SJCRH30 (cell line): Measurements from ENCODE around the gene MEX3A. TPM values are rescaled to one million over a fixed set of nuclear protein-coding genes. Genes with fewer than 3 reads are reported as not detected.
"Not testable (repeated sequence)": the region's sequence is repeated elsewhere in the genome, so short reads cannot be mapped to it uniquely, and the experiment has no call there.

ENCODE experiments used
- DNase-seq, 2 experiments: peaks; one replicate each; pipeline ENCODE4 v3.0.0-alpha.2; 2015 to 2020
- H3K27ac ChIP-seq: fragments of 250-450 bp; sonication (Bioruptor Pico); 2 replicates; pipeline ENCODE4 v1.5.1; 2020; ENCODE audit warnings: mild to moderate bottlenecking, moderate library complexity
- H3K27me3 ChIP-seq: fragments of 250-450 bp; sonication (Bioruptor Pico); 2 replicates; pipeline ENCODE4 v1.5.1; 2020; ENCODE audit warnings: mild to moderate bottlenecking, moderate library complexity
- H3K36me3 ChIP-seq: fragments of 250-450 bp; sonication (Bioruptor Pico); 2 replicates; pipeline ENCODE4 v1.5.1; 2020; ENCODE audit warnings: mild to moderate bottlenecking, moderate library complexity
- H3K4me1 ChIP-seq: fragments of 250-450 bp; sonication (Bioruptor Pico); 2 replicates; pipeline ENCODE4 v1.5.1; 2020; ENCODE audit warnings: mild to moderate bottlenecking, moderate library complexity
- H3K4me3 ChIP-seq: fragments of 250-450 bp; sonication (Bioruptor Pico); 2 replicates; pipeline ENCODE4 v1.5.1; 2020; ENCODE audit warnings: mild to moderate bottlenecking, moderate library complexity
- H3K9me3 ChIP-seq: fragments of 250-450 bp; sonication (Bioruptor Pico); replicated peaks from 2 replicates; pipeline ENCODE4 v1.5.1; 2020; ENCODE audit warnings: mild to moderate bottlenecking, moderate library complexity
- total RNA-seq: library from RNA; depleted of rRNA; stranded (reverse); fragments of >200 nt; shearing (Covaris generic); gene quantifications from 2 replicates; pipeline ENCODE4 v1.2.3, GENCODE V29; 2014

The MEX3A gene
- total RNA-seq, 1 experiment from 2014 or later, result 21.8 TPM

GRCh38 chr1:156080863-156081179, 1.4 kb downstream of the MEX3A start:
- Histone ChIP-seq H3K4me3 (peak overlapping the region; percentile 99), H3K27ac (peak overlapping the region; percentile 50; the same call in 1 of the 2 replicates), H3K36me3 (peaks cover 8% of the 10 kb centered on the region), H3K9me3 (no peaks in the 10 kb centered on the region), H3K27me3 (no peaks in the 10 kb centered on the region), H3K4me1 (peaks cover 4% of the 10 kb centered on the region; the same call in 1 of the 2 replicates)
- DNase-seq, result no peak

GRCh38 chr1:156080241-156080862, 1.9 kb downstream of the MEX3A start:
- Histone ChIP-seq H3K4me1 (peaks cover 4% of the 10 kb centered on the region; the same call in 1 of the 2 replicates), H3K9me3 (no peaks in the 10 kb centered on the region), H3K4me3 (peak overlapping the region; percentile 99), H3K36me3 (peaks cover 8% of the 10 kb centered on the region), H3K27me3 (no peaks in the 10 kb centered on the region), H3K27ac (no peak overlapping the region)
- no peak for DNase-seq

- no peak for DNase-seq
- Histone ChIP-seq H3K4me3 (no peak overlapping the region), H3K9me3 (no peaks in the 10 kb centered on the region), H3K27ac (no peak overlapping the region), H3K27me3 (no peaks in the 10 kb centered on the region), H3K36me3 (peaks cover 8% of the 10 kb centered on the region), H3K4me1 (peaks cover 4% of the 10 kb centered on the region; the same call in 1 of the 2 replicates)
Measured at GRCh38 chr1:156079762-156080161, 2.5 kb downstream of the MEX3A start.

GRCh38 chr1:156078728-156079127, 3.5 kb downstream of the MEX3A start:
- Histone ChIP-seq H3K4me3 (no peak overlapping the region), H3K4me1 (peaks cover 4% of the 10 kb centered on the region; the same call in 1 of the 2 replicates), H3K36me3 (peaks cover 8% of the 10 kb centered on the region), H3K27me3 (no peaks in the 10 kb centered on the region), H3K9me3 (no peaks in the 10 kb centered on the region), H3K27ac (no peak overlapping the region)
- DNase-seq, result no peak

- Histone ChIP-seq H3K36me3 (peaks cover 8% of the 10 kb centered on the region), H3K4me3 (no peak overlapping the region), H3K9me3 (no peaks in the 10 kb centered on the region), H3K27ac (no peak overlapping the region), H3K4me1 (no peaks in the 10 kb centered on the region), H3K27me3 (no peaks in the 10 kb centered on the region)
- DNase-seq, result no peak
Measured at GRCh38 chr1:156077430-156077760, 4.9 kb downstream of the MEX3A start.

- H3K36me3 ChIP-seq, result peaks cover 8% of the 10 kb centered on the region
- H3K27me3 ChIP-seq, result no peaks in the 10 kb centered on the region
- H3K27ac ChIP-seq, result no peak overlapping the region
- no peak overlapping the region for H3K4me3 ChIP-seq
- no peaks in the 10 kb centered on the region for H3K9me3 ChIP-seq
- DNase-seq, result no peak
- H3K4me1 ChIP-seq, result no peaks in the 10 kb centered on the region
Measured at GRCh38 chr1:156076609-156077429, 5.4 kb downstream of the MEX3A start.

GRCh38 chr1:156075775-156076204, 6.5 kb downstream of the MEX3A start:
- Histone ChIP-seq H3K4me1 (no peaks in the 10 kb centered on the region), H3K4me3 (no peak overlapping the region), H3K9me3 (no peaks in the 10 kb centered on the region), H3K36me3 (peaks cover 8% of the 10 kb centered on the region), H3K27ac (no peak overlapping the region), H3K27me3 (no peaks in the 10 kb centered on the region)
- no peak for DNase-seq

- H3K27ac ChIP-seq, result no peak overlapping the region
- no peaks in the 10 kb centered on the region for H3K4me1 ChIP-seq
- H3K4me3 ChIP-seq, result no peak overlapping the region
- no peaks in the 10 kb centered on the region for H3K9me3 ChIP-seq
- no peaks in the 10 kb centered on the region for H3K27me3 ChIP-seq
- no peak for DNase-seq
- H3K36me3 ChIP-seq, result peaks cover 8% of the 10 kb centered on the region
Measured at GRCh38 chr1:156075162-156075561, 7.1 kb downstream of the MEX3A start.

GRCh38 chr1:156074661-156075060, 7.6 kb downstream of the MEX3A start:
- no peaks in the 10 kb centered on the region for H3K4me1 ChIP-seq
- H3K36me3 ChIP-seq, result peaks cover 8% of the 10 kb centered on the region
- no peaks in the 10 kb centered on the region for H3K9me3 ChIP-seq
- H3K27ac ChIP-seq, result no peak overlapping the region
- no peak overlapping the region for H3K4me3 ChIP-seq
- no peaks in the 10 kb centered on the region for H3K27me3 ChIP-seq
- DNase-seq, result no peak

GRCh38 chr1:156073740-156074139, 8.5 kb downstream of the MEX3A start:
- peaks cover 8% of the 10 kb centered on the region for H3K36me3 ChIP-seq
- peak in 1 of 2 experiments; percentile 40 for DNase-seq
- no peak overlapping the region for H3K4me3 ChIP-seq
- H3K9me3 ChIP-seq, result no peaks in the 10 kb centered on the region
- H3K27ac ChIP-seq, result no peak overlapping the region
- no peaks in the 10 kb centered on the region for H3K4me1 ChIP-seq
- no peaks in the 10 kb centered on the region for H3K27me3 ChIP-seq

- Histone ChIP-seq H3K27me3 (no peaks in the 10 kb centered on the region), H3K4me1 (no peaks in the 10 kb centered on the region), H3K27ac (no peak overlapping the region), H3K4me3 (no peak overlapping the region), H3K9me3 (no peaks in the 10 kb centered on the region), H3K36me3 (peaks cover 8% of the 10 kb centered on the region)
- DNase-seq, result no peak
Measured at GRCh38 chr1:156073110-156073687, 9.1 kb downstream of the MEX3A start.

- H3K36me3 ChIP-seq, result peaks cover 6% of the 10 kb centered on the region
- H3K27me3 ChIP-seq, result no peaks in the 10 kb centered on the region
- no peaks in the 10 kb centered on the region for H3K4me1 ChIP-seq
- no peak for DNase-seq
- H3K4me3 ChIP-seq, result no peak overlapping the region
- no peaks in the 10 kb centered on the region for H3K9me3 ChIP-seq
- H3K27ac ChIP-seq, result no peak overlapping the region
Measured at GRCh38 chr1:156072251-156072650, 10.0 kb downstream of the MEX3A start.

GRCh38 chr1:156071332-156071816, 10.9 kb downstream of the MEX3A start:
- H3K27me3 ChIP-seq, result not testable (repeated sequence)

GRCh38 chr1:156070548-156070947, 11.7 kb downstream of the MEX3A start:
- Histone ChIP-seq H3K27ac (no peak overlapping the region), H3K9me3 (no peaks in the 10 kb centered on the region), H3K36me3 (no peaks in the 10 kb centered on the region), H3K4me3 (no peak overlapping the region), H3K4me1 (no peaks in the 10 kb centered on the region), H3K27me3 (no peaks in the 10 kb centered on the region)
- peak in 1 of 2 experiments; percentile 31 for DNase-seq

More at GRCh38 chr1:156071332-156071816, 10.9 kb downstream of the MEX3A start:
- not testable (repeated sequence) for H3K4me1 ChIP-seq, H3K4me3 ChIP-seq, H3K27ac ChIP-seq, DNase-seq, H3K36me3 ChIP-seq, H3K9me3 ChIP-seq
